Fibroblast of mammary gland (primary cell): ENCODE results near the gene LNX2.
"Not testable (repeated sequence)": the region's sequence is repeated elsewhere in the genome, so short reads cannot be mapped to it uniquely, and the experiment has no call there.

Experiments
- DNase-seq: peaks from one replicate; pipeline ENCODE4 v3.0.0-alpha.2; 2010; ENCODE audit warnings: low read depth
- H3K4me3 ChIP-seq: 2 replicates; pipeline ENCODE4 v1.5.1; 2011; ENCODE audit warnings: low read depth, mild to moderate bottlenecking, low read length, moderate library complexity; ENCODE audit not compliant: control insufficient read depth
- CTCF ChIP-seq: conservative IDR thresholded peaks from 2 replicates; pipeline ENCODE4 v1.5.1; 2011; ENCODE audit warnings: low read depth, low read length, inconsistent platforms; ENCODE audit not compliant: control insufficient read depth, insufficient read depth

Gene LNX2

GRCh38 chr13:27632214-27632613 lies 11.9 kb upstream of the LNX2 start:
- no peak for DNase-seq
- no peak overlapping the region for H3K4me3 ChIP-seq
- TF ChIP-seq CTCF, result no peak

- DNase-seq, result no peak
- no peak for TF ChIP-seq CTCF
- H3K4me3 ChIP-seq, result no peak overlapping the region
These were observed 11.3 kb upstream of the LNX2 start for GRCh38 chr13:27631665-27632064.

- DNase-seq, result no peak
- TF ChIP-seq CTCF, result no peak
- H3K4me3 ChIP-seq, result no peak overlapping the region
These were observed 10.8 kb upstream of the LNX2 start for GRCh38 chr13:27631156-27631555.

- H3K4me3 ChIP-seq, DNase-seq: not testable (repeated sequence)
These were observed 8.4 kb upstream of the LNX2 start for GRCh38 chr13:27628766-27629165.

GRCh38 chr13:27628081-27628480 lies 7.8 kb upstream of the LNX2 start:
- no peak overlapping the region for H3K4me3 ChIP-seq
- TF ChIP-seq CTCF, result no peak
- DNase-seq, result no peak

GRCh38 chr13:27627380-27627779 lies 7.1 kb upstream of the LNX2 start:
- no peak for DNase-seq
- H3K4me3 ChIP-seq, result no peak overlapping the region
- TF ChIP-seq CTCF, result no peak

- TF ChIP-seq CTCF, result no peak
- H3K4me3 ChIP-seq, result no peak overlapping the region
- no peak for DNase-seq
These were observed 5.5 kb upstream of the LNX2 start for GRCh38 chr13:27625839-27626238.
